Psoas muscle (tissue), 8 donors: ENCODE data around the gene NADSYN1. TPM values are rescaled to one million over a fixed set of nuclear protein-coding genes. Genes with fewer than 3 reads are reported as not detected.
A peak's percentile ranks its signal among the peaks of the same experiment; 100 is the strongest.

Experiments
- ATAC-seq, 4 donors: fragments of 200-7000 bp; cut with Tn5 transposase; one replicate each; pipeline ENCODE4 v1.9.1; 2020; ENCODE audit warnings: moderate library complexity in 3 of 4, mild to moderate bottlenecking in 2 of 4
- DNase-seq, 2 donors: peaks; one replicate each; pipeline ENCODE4 v3.0.0-alpha.2; 2020
- H3K27ac ChIP-seq: fragments of 200-600 bp; one replicate; pipeline ENCODE4 v1.8.0; 2022
- H3K27me3 ChIP-seq, 3 donors: fragments of 200-600 bp in 1 of 3; one replicate each; pipeline versions ENCODE4 v1.6.1 to v1.8.0; 2013 to 2022; ENCODE audit warnings: low read length in 2 of 3, mild to moderate bottlenecking in 2 of 3, moderate library complexity in 1 of 3; ENCODE audit not compliant: insufficient read depth in 3 of 3
- H3K36me3 ChIP-seq, 2 donors: fragments of 200-600 bp in 1 of 2; one replicate each; pipeline versions ENCODE4 v1.6.1 to v1.8.0; 2013 to 2022; ENCODE audit warnings: low read depth in 1 of 2, mild to moderate bottlenecking in 1 of 2, moderate library complexity in 1 of 2; ENCODE audit not compliant: insufficient read depth in 1 of 2
- H3K4me1 ChIP-seq: fragments of 200-600 bp; one replicate; pipeline ENCODE4 v1.8.0; 2022
- H3K4me3 ChIP-seq: fragments of 200-600 bp; one replicate; pipeline ENCODE4 v1.8.0; 2022; ENCODE audit warnings: mild to moderate bottlenecking
- H3K9me3 ChIP-seq: fragments of 200-600 bp; one replicate; pipeline ENCODE4 v1.8.0; 2022
- CTCF ChIP-seq: fragments of 200-600 bp; IDR thresholded peaks from one replicate; pipeline ENCODE4 v1.8.0; 2022; ENCODE audit warnings: antibody characterized with exemption
- WGBS, 3 donors: extraction: QIAGEN DNeasy Blood & Tissue Kit; methylation state at CpG; one replicate each; pipeline versions ENCODE4 v1.1.6 to v1.1.7; 2013; 5-methylcytosine and 5-hydroxymethylcytosine counted together
- intact Hi-C, 2 donors: fragments of 100-400 bp; cut with DNase I; formaldehyde crosslinking; loops; one replicate each; pipeline versions ENCODE4 v1.11.0 to v1.14.2; 2022
- polyA plus RNA-seq, 3 donors: library from polyadenylated mRNA; stranded (reverse); fragments of 200-250 nt; gene quantifications; one replicate each; pipeline ENCODE4 v1.2.3, GENCODE V29; 2013
- total RNA-seq, 4 donors: library from RNA; stranded (reverse); fragmentation: NEBNext Ultra II Directional in 2 of 4; extraction: Animal tissue kit (Norgen Biotek cat#: 25700) in 2 of 4; gene quantifications; one replicate each; pipeline versions ENCODE4 v1.2.1 to v1.2.4, GENCODE V29; 2021 to 2023
- donor health status: healthy with polysubstance abuse.
- donor health status: DM: no; HTN: no; CAD: no; lungs with moderate emphysema.
- donor health status: Bipolar disorder and iron deficiency.
- donor health status: healthy.
- donor health status: DM: yes; HTN: yes; CAD: no.
- donor health status: DM: no; HTN: no; CAD: no.
- donor health status: DM: no; HTN: no; CAD: no.
- donor health status: DM: yes; HTN: yes; CAD: no.

The NADSYN1 gene
- total and polyA plus RNA-seq, 7 donors: 7.8 to 19.3 (median 13.0) TPM

GRCh38 chr11:71446942-71447688 lies 5.9 kb upstream of the NADSYN1 start:
- 52 to 61% (median 54%) methylated on average over 9 of the region's 9 CpGs for WGBS, 3 donors
- Histone ChIP-seq H3K27me3 (no peaks in the 10 kb centered on the region), H3K27ac (peak overlapping the region; percentile 81), H3K9me3 (no peaks in the 10 kb centered on the region), H3K4me3 (peak overlapping the region; percentile 91), H3K36me3 (peaks cover 0 to 30% of the 10 kb centered on the region in 2 donors), H3K4me1 (peaks cover 7% of the 10 kb centered on the region)
- ATAC-seq: no peak
- intact Hi-C loops: no loop called here
- TF ChIP-seq CTCF: no peak
- no peak for DNase-seq

GRCh38 chr11:71447791-71448256 lies 5.2 kb upstream of the NADSYN1 start:
- intact Hi-C loops: no loop called here
- DNase-seq (peak in 1 of 2 donors; percentile 44), ATAC-seq (peak; percentile 20 to 41 (median 32))
- H3K4me3 ChIP-seq: peak overlapping the region; percentile 91
- H3K9me3 ChIP-seq: no peaks in the 10 kb centered on the region
- no peak for TF ChIP-seq CTCF
- peaks cover 0 to 24% of the 10 kb centered on the region in 2 donors for H3K36me3 ChIP-seq
- H3K4me1 ChIP-seq: peaks cover 9% of the 10 kb centered on the region
- no peaks in the 10 kb centered on the region for H3K27me3 ChIP-seq
- WGBS, 3 donors: 0 to 2% (median 1%) methylated on average over 8 to 31 of the region's 31 CpGs
- peak overlapping the region; percentile 81 for H3K27ac ChIP-seq

- ATAC-seq (peak; percentile 87 to 91 (median 90)), DNase-seq (peak; percentile 95 to 96)
- intact Hi-C loops: no loop called here
- H3K27me3 ChIP-seq: no peaks in the 10 kb centered on the region
- TF ChIP-seq CTCF: no peak
- H3K27ac ChIP-seq: peak within 1 kb of the TSS; percentile 81
- H3K4me3 ChIP-seq: peak within 1 kb of the TSS; percentile 91
- no peaks in the 10 kb centered on the region for H3K9me3 ChIP-seq
- H3K36me3 ChIP-seq: peaks cover 0 to 17% of the 10 kb centered on the region in 2 donors
- WGBS, 3 donors: 0 to 1% (median 0%) methylated on average over 55 to 78 of the region's 78 CpGs
- H3K4me1 ChIP-seq: peaks cover 10% of the 10 kb centered on the region
Measured at GRCh38 chr11:71448257-71449171, 4.5 kb upstream of the NADSYN1 start, which contains the start of gene DHCR7. DHCR7 (minus strand) TSS chr11:71448393; CDS start chr11:71444952, 3,441 bp downstream.

GRCh38 chr11:71449596-71449995 lies 3.4 kb upstream of the NADSYN1 start:
- Histone ChIP-seq H3K27ac (peak overlapping the region; percentile 81), H3K36me3 (peaks cover 0 to 8% of the 10 kb centered on the region in 2 donors), H3K4me1 (peaks cover 16% of the 10 kb centered on the region), H3K9me3 (no peaks in the 10 kb centered on the region), H3K4me3 (peak overlapping the region; percentile 91), H3K27me3 (no peaks in the 10 kb centered on the region)
- TF ChIP-seq CTCF: no peak
- intact Hi-C loops: no loop called here
- no peak for DNase-seq
- ATAC-seq: no peak
- WGBS, 3 donors: 56 to 65% (median 57%) methylated on average over 6 of the region's 6 CpGs
